Ishikawa (cell line): ENCODE results near the gene CMTM1.

Experiments
- EGR1 ChIP-seq: IDR thresholded peaks from 2 replicates; pipeline ENCODE4 v1.6.1; 2012
- EP300 ChIP-seq: IDR thresholded peaks from 2 replicates; pipeline ENCODE4 v1.6.1; 2012; ENCODE audit warnings: borderline replicate concordance
- FOXM1 ChIP-seq: IDR thresholded peaks from 2 replicates; pipeline ENCODE4 v1.6.1; 2012; ENCODE audit warnings: low read depth, borderline replicate concordance
- MAX ChIP-seq: IDR thresholded peaks from 2 replicates; pipeline ENCODE4 v1.6.1; 2012

- no peak for TF ChIP-seq MAX
- TF ChIP-seq FOXM1 = no peak
- no peak for TF ChIP-seq EGR1
- TF ChIP-seq EP300 = no peak
These were observed 44.1 kb upstream of the CMTM1 start for GRCh38 chr16:66521951-66522771.
